MV-4-11 (cell line): ENCODE results near the gene RAC2.
"Not testable (repeated sequence)": the region's sequence is repeated elsewhere in the genome, so short reads cannot be mapped to it uniquely, and the experiment has no call there.

Source experiments
- DNase-seq: peaks from one replicate; lab custom pipeline; 2025; lab: John Stamatoyannopoulos, UW

Gene RAC2

GRCh38 chr22:37255558-37256006, 11.5 kb upstream of the RAC2 start:
- DNase-seq, result no peak

- DNase-seq, result no peak
Measured at GRCh38 chr22:37254867-37255233, 10.8 kb upstream of the RAC2 start.

- no peak for DNase-seq
Measured at GRCh38 chr22:37254209-37254866, 10.3 kb upstream of the RAC2 start.

GRCh38 chr22:37253126-37253660, 9.1 kb upstream of the RAC2 start:
- DNase-seq, result no peak

- not testable (repeated sequence) for DNase-seq
Measured at GRCh38 chr22:37251836-37252235, 7.8 kb upstream of the RAC2 start.

- no peak for DNase-seq
Measured at GRCh38 chr22:37249986-37250385, 5.9 kb upstream of the RAC2 start.

GRCh38 chr22:37248251-37248650, 4.2 kb upstream of the RAC2 start:
- DNase-seq, result no peak

- DNase-seq, result no peak
Measured at GRCh38 chr22:37245740-37246139, 1.7 kb upstream of the RAC2 start.

GRCh38 chr22:37244922-37245722, 1.1 kb upstream of the RAC2 start:
- peak; percentile 76 for DNase-seq

GRCh38 chr22:37243402-37244113, 511 bp downstream of the RAC2 start:
- DNase-seq, result peak; percentile 30

- peak; percentile 95 for DNase-seq
Measured at GRCh38 chr22:37242395-37242918, 1.6 kb downstream of the RAC2 start.

GRCh38 chr22:37241351-37242142, 2.5 kb downstream of the RAC2 start:
- no peak for DNase-seq

GRCh38 chr22:37240941-37241320, 3.1 kb downstream of the RAC2 start:
- DNase-seq, result no peak

- no peak for DNase-seq
Measured at GRCh38 chr22:37240240-37240940, 3.7 kb downstream of the RAC2 start.

GRCh38 chr22:37239336-37240239, 4.5 kb downstream of the RAC2 start:
- no peak for DNase-seq

GRCh38 chr22:37237371-37238268, 6.4 kb downstream of the RAC2 start:
- DNase-seq, result no peak

GRCh38 chr22:37235897-37236607, 8.0 kb downstream of the RAC2 start:
- DNase-seq, result no peak
